Peyer's patch (tissue), 4 donors: ENCODE results near the gene ZFX. TPM values are rescaled to one million over a fixed set of nuclear protein-coding genes. Genes with fewer than 3 reads are reported as not detected.

ENCODE experiments used
- DNase-seq, 3 donors: peaks; one replicate each; pipeline ENCODE4 v3.0.0-alpha.2; 2017 to 2019
- H3K27ac ChIP-seq, 4 donors: fragments of 200-600 bp; sonication (generic); one replicate each; pipeline ENCODE4 v1.5.1; 2016 to 2019
- H3K27me3 ChIP-seq, 2 donors: fragments of 200-600 bp; sonication (generic); one replicate each; pipeline ENCODE4 v1.5.1; 2019
- H3K36me3 ChIP-seq, 3 donors: fragments of 200-600 bp; sonication (generic); one replicate each; pipeline ENCODE4 v1.5.1; 2016 to 2019
- H3K4me1 ChIP-seq, 4 donors: fragments of 200-600 bp; sonication (generic); one replicate each; pipeline ENCODE4 v1.5.1; 2016 to 2019
- H3K4me3 ChIP-seq, 4 donors: fragments of 200-600 bp; sonication (generic); 1 replicate in 3 of 4; 2 replicates in 1 of 4; pipeline ENCODE4 v1.5.1; 2016 to 2019; ENCODE audit warnings: mild to moderate bottlenecking in 1 of 4
- H3K9me3 ChIP-seq, 4 donors: fragments of 200-600 bp; sonication (generic); one replicate each; pipeline ENCODE4 v1.5.1; 2016 to 2019; ENCODE audit warnings: mild to moderate bottlenecking in 1 of 4
- CTCF ChIP-seq, 6 experiments: fragments of 450-650 bp in 4 of 6; fragments of 200-600 bp in 2 of 6; sonication (generic) in 1 of 6; IDR thresholded peaks; one replicate each; pipeline ENCODE4 v1.5.1; 2017 to 2019; ENCODE audit warnings: antibody characterized with exemption in 6 of 6, mild to moderate bottlenecking in 3 of 6, moderate library complexity in 1 of 6
- POLR2A ChIP-seq, 2 donors: fragments of 450-650 bp; IDR thresholded peaks; one replicate each; pipeline ENCODE4 v1.5.1; 2017; ENCODE audit warnings: antibody characterized with exemption in 2 of 2, mild to moderate bottlenecking in 2 of 2, moderate library complexity in 2 of 2
- total RNA-seq, 4 donors: library from RNA; depleted of rRNA; stranded (reverse); fragments of >200 nt; gene quantifications; one replicate each; pipeline ENCODE4 v1.1.0, GENCODE V29; 2016

The ZFX gene
- total RNA-seq, 4 donors from 2014 or later = 20.4 to 92.4 (median 43.4) TPM

GRCh38 chrX:24219320-24219719 is 69.8 kb downstream of the ZFX start:
- H3K4me1 ChIP-seq = no peaks in the 10 kb centered on the region
- H3K9me3 ChIP-seq = no peaks in the 10 kb centered on the region
- TF ChIP-seq POLR2A (IDR thresholded peaks at IDR 0.05) = no peak
- TF ChIP-seq CTCF (IDR thresholded peaks at IDR 0.05) = no peak
- H3K27ac ChIP-seq = no peak overlapping the region
- no peak for DNase-seq
- H3K36me3 ChIP-seq = no peaks in the 10 kb centered on the region
- H3K27me3 ChIP-seq = no peaks in the 10 kb centered on the region
- no peak overlapping the region for H3K4me3 ChIP-seq

GRCh38 chrX:24221872-24222271 is 72.3 kb downstream of the ZFX start:
- no peak for DNase-seq
- Histone ChIP-seq H3K27me3 (no peaks in the 10 kb centered on the region), H3K4me3 (no peak overlapping the region), H3K4me1 (no peaks in the 10 kb centered on the region), H3K9me3 (no peaks in the 10 kb centered on the region), H3K27ac (no peak overlapping the region), H3K36me3 (no peaks in the 10 kb centered on the region)
- no peak for TF ChIP-seq CTCF (IDR thresholded peaks at IDR 0.05)
- TF ChIP-seq POLR2A (IDR thresholded peaks at IDR 0.05) = no peak

GRCh38 chrX:24225265-24225664 is 75.7 kb downstream of the ZFX start:
- no peak for DNase-seq
- Histone ChIP-seq H3K9me3 (no peaks in the 10 kb centered on the region), H3K27ac (no peak overlapping the region), H3K4me3 (no peak overlapping the region), H3K27me3 (no peaks in the 10 kb centered on the region), H3K4me1 (no peaks in the 10 kb centered on the region), H3K36me3 (no peaks in the 10 kb centered on the region)
- TF ChIP-seq CTCF (IDR thresholded peaks at IDR 0.05) (no peak), POLR2A (IDR thresholded peaks at IDR 0.05) (no peak)

GRCh38 chrX:24226176-24226575 is 76.6 kb downstream of the ZFX start:
- Histone ChIP-seq H3K36me3 (no peaks in the 10 kb centered on the region), H3K4me1 (no peaks in the 10 kb centered on the region), H3K4me3 (no peak overlapping the region), H3K27ac (no peak overlapping the region), H3K27me3 (no peaks in the 10 kb centered on the region), H3K9me3 (no peaks in the 10 kb centered on the region)
- TF ChIP-seq POLR2A (IDR thresholded peaks at IDR 0.05) (no peak), CTCF (IDR thresholded peaks at IDR 0.05) (no peak)
- no peak for DNase-seq

GRCh38 chrX:24228596-24228995 is 79.1 kb downstream of the ZFX start:
- no peak for TF ChIP-seq CTCF (IDR thresholded peaks at IDR 0.05)
- no peak for TF ChIP-seq POLR2A (IDR thresholded peaks at IDR 0.05)
- no peaks in the 10 kb centered on the region for H3K9me3 ChIP-seq
- H3K27me3 ChIP-seq = no peaks in the 10 kb centered on the region
- no peak overlapping the region for H3K27ac ChIP-seq
- no peak overlapping the region for H3K4me3 ChIP-seq
- no peaks in the 10 kb centered on the region for H3K36me3 ChIP-seq
- DNase-seq = no peak
- no peaks in the 10 kb centered on the region for H3K4me1 ChIP-seq

- TF ChIP-seq CTCF (IDR thresholded peaks at IDR 0.05) (no peak), POLR2A (IDR thresholded peaks at IDR 0.05) (no peak)
- Histone ChIP-seq H3K9me3 (no peaks in the 10 kb centered on the region), H3K27me3 (no peaks in the 10 kb centered on the region), H3K4me1 (no peaks in the 10 kb centered on the region), H3K36me3 (no peaks in the 10 kb centered on the region), H3K27ac (no peak overlapping the region), H3K4me3 (no peak overlapping the region)
- no peak for DNase-seq
Observed at GRCh38 chrX:24229400-24229879, 79.9 kb downstream of the ZFX start.
